SH-SY5Y (cell line): ENCODE data around the gene FIGN.

Experiments
- GATA2 ChIP-seq: IDR thresholded peaks from 2 replicates; pipeline ENCODE4 v1.6.1; 2011; ENCODE audit warnings: mild to moderate bottlenecking, low read depth, low read length
- GATA3 ChIP-seq: IDR thresholded peaks from 2 replicates; pipeline ENCODE4 v1.6.1; 2011; ENCODE audit warnings: low read depth, mild to moderate bottlenecking, low read length, moderate library complexity

GRCh38 chr2:163756588-163756987 lies 20.8 kb upstream of the FIGN start:
- TF ChIP-seq GATA2 = no peak
- no peak for TF ChIP-seq GATA3
